ENCODE results near the gene RAP1GAP. TPM values are rescaled to one million over a fixed set of nuclear protein-coding genes. Genes with fewer than 3 reads are reported as not detected.

Gene RAP1GAP
- polyA plus RNA-seq, 1 donor from 2014 or later, result 9.8 TPM

DNA sequence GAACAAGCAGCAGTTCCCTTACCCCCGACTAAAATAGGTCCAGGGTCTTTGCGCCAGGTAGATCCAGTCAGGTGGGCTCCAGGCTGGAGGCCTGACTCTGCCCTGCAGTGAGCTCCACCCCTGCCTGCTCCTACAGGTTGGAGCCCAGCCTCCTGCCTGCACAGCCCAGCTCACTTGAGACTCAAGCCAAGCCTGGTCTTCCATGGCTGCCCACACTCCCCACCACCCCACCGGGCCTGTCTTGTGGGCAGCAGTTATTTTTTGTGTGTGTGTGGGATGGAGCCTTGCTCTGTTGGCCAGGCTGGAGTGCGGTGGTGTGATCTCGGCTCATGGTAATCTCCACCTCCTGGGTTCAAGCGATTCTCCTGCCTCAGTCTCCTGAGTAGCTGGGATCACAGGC is 28.5 kb downstream of the RAP1GAP start:
- Histone ChIP-seq H3K4me2 (ENCODE audit: low read length) (no peak overlapping the region), H4K20me1 (ENCODE audit: insufficient read depth) (no peaks in the 10 kb centered on the region), H3K36me3 (ENCODE audit: insufficient read depth, low read length) (no peaks in the 10 kb centered on the region), H3K9me3 (ENCODE audit: low read length) (no peaks in the 10 kb centered on the region), H3K79me2 (replicated peaks; ENCODE audit: insufficient read depth, low read length) (no peaks in the 10 kb centered on the region), H3K9ac (ENCODE audit: low read length) (no peak overlapping the region), H3K4me3 (ENCODE audit: low read length) (no peak overlapping the region), H3K27ac (ENCODE audit: low read length) (no peak overlapping the region), H3F3A (ENCODE audit: insufficient read depth, low read length, poor library complexity, severe bottlenecking) (no peaks in the 10 kb centered on the region), H2AFZ (ENCODE audit: low read depth, low read length) (no peak overlapping the region), H3K9me2 (ENCODE audit: insufficient read depth, low read length) (no peaks in the 10 kb centered on the region), H3K27me3 (ENCODE audit: insufficient read depth, low read depth, low read length) (no peaks in the 10 kb centered on the region)
- TF ChIP-seq TAF1 (IDR thresholded peaks at IDR 0.05; ENCODE audit: low read depth) (no peak), MXI1 (conservative IDR thresholded peaks at IDR 0.05; ENCODE audit: poor library complexity, severe bottlenecking) (no peak), POLR2AphosphoS5 (IDR thresholded peaks at IDR 0.05) (no peak), EP300 (conservative IDR thresholded peaks at IDR 0.05; ENCODE audit: poor library complexity, severe bottlenecking) (no peak), SMC3 (conservative IDR thresholded peaks at IDR 0.05; ENCODE audit: poor library complexity) (no peak), RAD21 (conservative IDR thresholded peaks at IDR 0.05) (no peak), EZH2 (IDR thresholded peaks at IDR 0.05; ENCODE audit: borderline replicate concordance, insufficient read depth, low read length, poor library complexity, severe bottlenecking) (no peak)
- TF ChIP-seq, protein P1, sequence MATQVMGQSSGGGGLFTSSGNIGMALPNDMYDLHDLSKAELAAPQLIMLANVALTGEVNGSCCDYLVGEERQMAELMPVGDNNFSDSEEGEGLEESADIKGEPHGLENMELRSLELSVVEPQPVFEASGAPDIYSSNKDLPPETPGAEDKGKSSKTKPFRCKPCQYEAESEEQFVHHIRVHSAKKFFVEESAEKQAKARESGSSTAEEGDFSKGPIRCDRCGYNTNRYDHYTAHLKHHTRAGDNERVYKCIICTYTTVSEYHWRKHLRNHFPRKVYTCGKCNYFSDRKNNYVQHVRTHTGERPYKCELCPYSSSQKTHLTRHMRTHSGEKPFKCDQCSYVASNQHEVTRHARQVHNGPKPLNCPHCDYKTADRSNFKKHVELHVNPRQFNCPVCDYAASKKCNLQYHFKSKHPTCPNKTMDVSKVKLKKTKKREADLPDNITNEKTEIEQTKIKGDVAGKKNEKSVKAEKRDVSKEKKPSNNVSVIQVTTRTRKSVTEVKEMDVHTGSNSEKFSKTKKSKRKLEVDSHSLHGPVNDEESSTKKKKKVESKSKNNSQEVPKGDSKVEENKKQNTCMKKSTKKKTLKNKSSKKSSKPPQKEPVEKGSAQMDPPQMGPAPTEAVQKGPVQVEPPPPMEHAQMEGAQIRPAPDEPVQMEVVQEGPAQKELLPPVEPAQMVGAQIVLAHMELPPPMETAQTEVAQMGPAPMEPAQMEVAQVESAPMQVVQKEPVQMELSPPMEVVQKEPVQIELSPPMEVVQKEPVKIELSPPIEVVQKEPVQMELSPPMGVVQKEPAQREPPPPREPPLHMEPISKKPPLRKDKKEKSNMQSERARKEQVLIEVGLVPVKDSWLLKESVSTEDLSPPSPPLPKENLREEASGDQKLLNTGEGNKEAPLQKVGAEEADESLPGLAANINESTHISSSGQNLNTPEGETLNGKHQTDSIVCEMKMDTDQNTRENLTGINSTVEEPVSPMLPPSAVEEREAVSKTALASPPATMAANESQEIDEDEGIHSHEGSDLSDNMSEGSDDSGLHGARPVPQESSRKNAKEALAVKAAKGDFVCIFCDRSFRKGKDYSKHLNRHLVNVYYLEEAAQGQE (IDR thresholded peaks at IDR 0.05; ENCODE audit: borderline replicate concordance), result no peak
- TF ChIP-seq, protein P2, sequence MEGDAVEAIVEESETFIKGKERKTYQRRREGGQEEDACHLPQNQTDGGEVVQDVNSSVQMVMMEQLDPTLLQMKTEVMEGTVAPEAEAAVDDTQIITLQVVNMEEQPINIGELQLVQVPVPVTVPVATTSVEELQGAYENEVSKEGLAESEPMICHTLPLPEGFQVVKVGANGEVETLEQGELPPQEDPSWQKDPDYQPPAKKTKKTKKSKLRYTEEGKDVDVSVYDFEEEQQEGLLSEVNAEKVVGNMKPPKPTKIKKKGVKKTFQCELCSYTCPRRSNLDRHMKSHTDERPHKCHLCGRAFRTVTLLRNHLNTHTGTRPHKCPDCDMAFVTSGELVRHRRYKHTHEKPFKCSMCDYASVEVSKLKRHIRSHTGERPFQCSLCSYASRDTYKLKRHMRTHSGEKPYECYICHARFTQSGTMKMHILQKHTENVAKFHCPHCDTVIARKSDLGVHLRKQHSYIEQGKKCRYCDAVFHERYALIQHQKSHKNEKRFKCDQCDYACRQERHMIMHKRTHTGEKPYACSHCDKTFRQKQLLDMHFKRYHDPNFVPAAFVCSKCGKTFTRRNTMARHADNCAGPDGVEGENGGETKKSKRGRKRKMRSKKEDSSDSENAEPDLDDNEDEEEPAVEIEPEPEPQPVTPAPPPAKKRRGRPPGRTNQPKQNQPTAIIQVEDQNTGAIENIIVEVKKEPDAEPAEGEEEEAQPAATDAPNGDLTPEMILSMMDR (IDR thresholded peaks at IDR 0.05; ENCODE audit: poor library complexity, severe bottlenecking), result no peak

DNA sequence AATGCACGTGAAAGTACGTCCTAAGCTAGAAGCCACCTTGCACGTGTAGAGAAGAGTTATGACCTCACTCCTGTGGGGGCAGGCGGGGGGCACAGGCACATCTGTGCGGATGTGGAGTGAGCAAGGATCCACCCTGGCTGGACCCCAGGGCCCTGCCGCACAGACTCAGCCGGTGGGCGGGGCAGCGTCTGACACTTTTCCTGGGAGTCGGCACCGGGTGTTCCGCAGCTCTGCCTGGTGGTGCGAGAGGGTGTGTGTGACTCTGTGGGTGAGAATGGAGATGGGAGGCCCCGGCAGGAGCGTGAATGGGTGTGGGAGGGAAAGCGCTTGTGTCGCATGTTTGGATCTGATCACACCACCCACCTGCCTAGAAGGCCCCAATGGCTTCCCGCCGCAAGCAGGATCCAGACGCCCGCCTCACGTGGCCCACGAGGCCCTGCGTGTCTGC is 29.5 kb downstream of the RAP1GAP start:
- Histone ChIP-seq H2AFZ (ENCODE audit: low read depth, low read length) (no peak overlapping the region), H3K36me3 (ENCODE audit: insufficient read depth, low read length) (no peaks in the 10 kb centered on the region)
- TF ChIP-seq MXI1 (conservative IDR thresholded peaks at IDR 0.05; ENCODE audit: poor library complexity, severe bottlenecking) (no peak), EP300 (conservative IDR thresholded peaks at IDR 0.05; ENCODE audit: poor library complexity, severe bottlenecking) (no peak), EZH2 (IDR thresholded peaks at IDR 0.05; ENCODE audit: borderline replicate concordance, insufficient read depth, low read length, poor library complexity, severe bottlenecking) (no peak), RAD21 (conservative IDR thresholded peaks at IDR 0.05) (no peak), SMC3 (conservative IDR thresholded peaks at IDR 0.05; ENCODE audit: poor library complexity) (no peak), TAF1 (IDR thresholded peaks at IDR 0.05; ENCODE audit: low read depth) (no peak), POLR2AphosphoS5 (IDR thresholded peaks at IDR 0.05) (no peak)
- TF ChIP-seq, protein P2 (IDR thresholded peaks at IDR 0.05; ENCODE audit: poor library complexity, severe bottlenecking), result no peak
- TF ChIP-seq, protein P1 (IDR thresholded peaks at IDR 0.05; ENCODE audit: borderline replicate concordance), result no peak

More for the DNA sequence above, 29.5 kb downstream of the RAP1GAP start:
- no peak overlapping the region for H3K27ac ChIP-seq (ENCODE audit: low read length)
- H3K9ac ChIP-seq (ENCODE audit: low read length), result no peak overlapping the region
- no peaks in the 10 kb centered on the region for H3K27me3 ChIP-seq (ENCODE audit: insufficient read depth, low read depth, low read length)
- H3K79me2 ChIP-seq (replicated peaks; ENCODE audit: insufficient read depth, low read length), result no peaks in the 10 kb centered on the region
- H3K4me3 ChIP-seq (ENCODE audit: low read length), result no peak overlapping the region
- no peaks in the 10 kb centered on the region for H3F3A ChIP-seq (ENCODE audit: insufficient read depth, low read length, poor library complexity, severe bottlenecking)
- no peaks in the 10 kb centered on the region for H3K9me2 ChIP-seq (ENCODE audit: insufficient read depth, low read length)
- no peaks in the 10 kb centered on the region for H3K9me3 ChIP-seq (ENCODE audit: low read length)
- no peaks in the 10 kb centered on the region for H4K20me1 ChIP-seq (ENCODE audit: insufficient read depth)
- H3K4me2 ChIP-seq (ENCODE audit: low read length), result no peak overlapping the region

All from neural cell (in vitro differentiated cells).